Osteocyte (in vitro differentiated cells): ENCODE measurements around the gene FLOT2. TPM values are rescaled to one million over a fixed set of nuclear protein-coding genes. Genes with fewer than 3 reads are reported as not detected.

Source experiments
- DNase-seq: peaks from one replicate; pipeline ENCODE4 v3.0.0; 2021; ENCODE audit warnings: mixed read lengths; ENCODE audit not compliant: unreplicated experiment; ENCODE audit errors: extremely low spot score
- H3K27ac Mint-ChIP-seq: one replicate; pipeline ENCODE4 v1.8.0; 2021; ENCODE audit warnings: mild to moderate bottlenecking, mixed read lengths; ENCODE audit not compliant: unreplicated experiment
- H3K27me3 Mint-ChIP-seq: one replicate; pipeline ENCODE4 v1.8.0; 2021; ENCODE audit warnings: mixed read lengths; ENCODE audit not compliant: unreplicated experiment
- H3K36me3 Mint-ChIP-seq: one replicate; pipeline ENCODE4 v1.8.0; 2021; ENCODE audit warnings: mixed read lengths; ENCODE audit not compliant: unreplicated experiment
- H3K4me1 Mint-ChIP-seq: one replicate; pipeline ENCODE4 v1.8.0; 2021; ENCODE audit warnings: mixed read lengths; ENCODE audit not compliant: unreplicated experiment
- H3K4me3 Mint-ChIP-seq: one replicate; pipeline ENCODE4 v1.8.0; 2021; ENCODE audit warnings: mild to moderate bottlenecking, moderate library complexity, mixed read lengths; ENCODE audit not compliant: unreplicated experiment
- H3K9me3 Mint-ChIP-seq: one replicate; pipeline ENCODE4 v1.8.0; 2021; ENCODE audit warnings: mixed read lengths; ENCODE audit not compliant: unreplicated experiment
- total RNA-seq: library from RNA; stranded (reverse); gene quantifications from 2 replicates; pipeline ENCODE4 v1.2.1, GENCODE V29; 2021
- TF ChIP-seq, protein P1 (sequence below): fragments of 200-600 bp; sonication (generic); IDR thresholded peaks from 2 replicates; pipeline ENCODE4 v1.5.0; 2021; ENCODE audit warnings: antibody characterized with exemption, mild to moderate bottlenecking, moderate library complexity

FLOT2 gene
- total RNA-seq, 1 donor from 2014 or later = 95.8 TPM

- no peak for DNase-seq
- Mint-ChIP-seq H3K4me3 (no peak overlapping the region), H3K36me3 (peaks cover 19% of the 10 kb centered on the region), H3K4me1 (peaks cover 3% of the 10 kb centered on the region), H3K27ac (no peak overlapping the region), H3K27me3 (no peaks in the 10 kb centered on the region), H3K9me3 (no peaks in the 10 kb centered on the region)
- TF ChIP-seq, protein P1, sequence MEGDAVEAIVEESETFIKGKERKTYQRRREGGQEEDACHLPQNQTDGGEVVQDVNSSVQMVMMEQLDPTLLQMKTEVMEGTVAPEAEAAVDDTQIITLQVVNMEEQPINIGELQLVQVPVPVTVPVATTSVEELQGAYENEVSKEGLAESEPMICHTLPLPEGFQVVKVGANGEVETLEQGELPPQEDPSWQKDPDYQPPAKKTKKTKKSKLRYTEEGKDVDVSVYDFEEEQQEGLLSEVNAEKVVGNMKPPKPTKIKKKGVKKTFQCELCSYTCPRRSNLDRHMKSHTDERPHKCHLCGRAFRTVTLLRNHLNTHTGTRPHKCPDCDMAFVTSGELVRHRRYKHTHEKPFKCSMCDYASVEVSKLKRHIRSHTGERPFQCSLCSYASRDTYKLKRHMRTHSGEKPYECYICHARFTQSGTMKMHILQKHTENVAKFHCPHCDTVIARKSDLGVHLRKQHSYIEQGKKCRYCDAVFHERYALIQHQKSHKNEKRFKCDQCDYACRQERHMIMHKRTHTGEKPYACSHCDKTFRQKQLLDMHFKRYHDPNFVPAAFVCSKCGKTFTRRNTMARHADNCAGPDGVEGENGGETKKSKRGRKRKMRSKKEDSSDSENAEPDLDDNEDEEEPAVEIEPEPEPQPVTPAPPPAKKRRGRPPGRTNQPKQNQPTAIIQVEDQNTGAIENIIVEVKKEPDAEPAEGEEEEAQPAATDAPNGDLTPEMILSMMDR = no peak
These were observed 12.2 kb downstream of the FLOT2 start for GRCh38 chr17:28885363-28885762.

DNA sequence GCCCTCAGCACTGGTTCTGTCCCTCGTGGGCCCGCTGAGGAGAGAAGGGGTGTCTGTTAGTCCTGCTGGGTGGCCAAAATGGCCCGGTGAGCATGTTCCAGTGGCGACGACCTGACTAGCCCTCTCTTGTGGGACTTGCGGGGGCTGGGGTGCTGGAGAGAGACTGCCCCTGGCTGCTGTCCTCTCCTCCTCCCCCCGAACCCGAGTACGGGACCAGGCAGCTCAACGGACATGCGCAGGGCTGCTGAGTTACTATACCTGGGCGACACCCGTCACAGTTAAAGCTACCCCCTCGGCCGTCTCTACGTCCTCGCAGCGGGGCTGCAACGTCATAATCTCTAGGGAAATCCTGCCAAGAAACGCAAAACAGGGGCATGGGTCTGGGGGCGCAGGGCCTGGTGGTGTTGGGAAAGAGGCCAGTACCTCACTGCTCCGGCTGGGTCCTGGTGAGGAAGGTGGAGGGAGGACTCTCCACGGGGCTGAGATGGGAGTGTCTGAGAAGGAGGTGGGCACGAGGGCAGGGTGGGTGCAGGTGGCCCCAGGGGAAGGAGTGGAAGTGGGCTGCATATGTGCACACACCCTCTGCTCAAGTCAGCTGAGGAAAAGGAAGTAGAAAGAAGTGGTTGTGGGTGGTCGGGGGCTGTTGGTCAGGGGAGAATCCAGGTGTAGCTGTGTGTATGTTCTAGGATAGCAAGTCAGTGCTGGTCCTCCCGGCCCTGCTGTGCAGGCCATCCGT lies 13.4 kb downstream of the FLOT2 start:
- TF ChIP-seq, protein P1 = no peak
- H3K27me3 Mint-ChIP-seq = no peaks in the 10 kb centered on the region
- H3K4me1 Mint-ChIP-seq = no peaks in the 10 kb centered on the region
- no peak for DNase-seq
- H3K36me3 Mint-ChIP-seq = peaks cover 24% of the 10 kb centered on the region
- H3K9me3 Mint-ChIP-seq = no peaks in the 10 kb centered on the region
- no peak overlapping the region for H3K27ac Mint-ChIP-seq
- no peak overlapping the region for H3K4me3 Mint-ChIP-seq

DNA sequence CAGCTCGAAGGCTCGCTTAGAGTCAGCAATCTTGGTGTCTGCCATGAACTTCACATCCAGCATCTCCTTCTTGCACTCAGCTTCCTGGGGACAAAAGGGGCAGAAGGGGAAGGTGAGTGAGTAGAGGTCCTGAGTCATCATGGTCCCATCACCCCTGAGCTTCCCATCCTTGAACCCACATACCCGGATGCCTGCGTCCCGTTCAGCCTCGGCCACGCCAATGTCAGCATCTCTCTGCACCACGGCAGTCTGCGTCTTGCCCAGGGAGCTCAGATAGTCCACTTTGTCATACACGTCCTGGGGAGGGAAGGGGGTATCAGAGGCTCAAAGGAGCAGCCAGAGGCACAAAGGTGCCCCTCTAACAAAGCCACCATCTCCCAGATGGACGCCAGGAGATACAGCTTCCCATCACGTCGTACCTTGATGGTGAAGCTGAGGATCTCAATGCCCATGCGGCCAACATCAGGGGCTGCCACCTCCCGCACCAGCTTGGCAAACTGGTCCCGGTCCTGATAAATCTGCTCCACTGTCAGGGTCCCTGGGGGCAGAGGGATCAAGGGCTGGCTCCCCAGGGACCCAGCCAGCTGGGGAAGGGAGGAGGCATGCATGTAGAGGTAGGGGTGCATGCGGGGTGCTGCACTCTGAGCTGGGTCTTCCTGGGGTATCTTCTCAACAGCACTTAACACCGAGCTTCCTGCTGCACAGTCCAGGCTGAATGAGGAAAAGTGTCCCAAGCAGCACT lies 15.2 kb downstream of the FLOT2 start:
- Mint-ChIP-seq H3K36me3 (peaks cover 35% of the 10 kb centered on the region), H3K9me3 (no peaks in the 10 kb centered on the region), H3K27ac (no peak overlapping the region), H3K4me3 (no peak overlapping the region), H3K27me3 (no peaks in the 10 kb centered on the region), H3K4me1 (no peaks in the 10 kb centered on the region)
- TF ChIP-seq, protein P1 = no peak
- no peak for DNase-seq

DNA sequence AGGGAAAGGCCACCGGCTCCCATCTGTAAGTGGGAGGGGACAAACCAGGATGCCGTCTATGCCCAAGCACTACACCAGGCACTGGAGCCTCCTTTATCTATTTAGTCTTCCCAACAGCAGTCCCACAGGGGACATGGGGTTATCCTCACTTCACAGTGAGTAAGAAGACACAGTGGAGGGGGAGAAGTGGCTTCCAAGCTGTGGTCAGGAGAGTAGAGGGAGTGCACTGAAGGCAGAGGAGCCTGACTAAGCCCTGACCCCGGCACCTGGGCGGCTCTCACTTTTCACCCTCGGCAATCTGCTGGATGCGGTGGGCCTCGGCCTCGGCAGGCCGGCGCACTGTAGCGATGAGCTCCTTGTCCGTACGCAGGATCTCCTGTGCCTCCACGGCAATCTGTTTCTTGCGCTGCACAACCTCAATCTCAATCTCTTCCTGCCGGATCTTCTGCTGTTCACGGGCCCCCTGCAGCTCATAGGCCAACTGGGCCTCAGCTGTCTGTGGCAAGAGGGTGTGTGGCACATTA lies 15.9 kb downstream of the FLOT2 start:
- no peak overlapping the region for H3K4me3 Mint-ChIP-seq
- H3K27ac Mint-ChIP-seq = no peak overlapping the region
- H3K27me3 Mint-ChIP-seq = no peaks in the 10 kb centered on the region
- H3K4me1 Mint-ChIP-seq = no peaks in the 10 kb centered on the region
- DNase-seq = no peak
- H3K9me3 Mint-ChIP-seq = no peaks in the 10 kb centered on the region
- TF ChIP-seq, protein P1 = no peak
- peaks cover 35% of the 10 kb centered on the region for H3K36me3 Mint-ChIP-seq

DNA sequence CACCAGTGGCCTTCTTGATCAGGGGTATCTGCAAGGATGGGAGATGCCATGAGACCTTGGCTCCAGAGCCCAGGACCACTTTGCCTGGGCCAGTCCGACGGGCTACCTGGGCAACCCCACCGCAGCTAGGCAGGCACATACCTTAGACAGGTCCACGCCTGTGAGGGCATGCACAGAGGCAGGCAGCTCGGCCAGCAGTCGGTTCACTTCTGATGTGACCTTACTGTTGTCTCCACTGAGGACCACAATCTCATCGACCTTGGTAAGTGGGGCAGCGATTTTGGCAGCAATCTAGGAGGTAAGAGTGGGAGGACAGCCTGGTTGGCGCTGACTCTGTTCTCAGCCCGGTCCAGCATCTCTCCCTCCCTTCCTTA lies 17.0 kb downstream of the FLOT2 start:
- no peaks in the 10 kb centered on the region for H3K9me3 Mint-ChIP-seq
- no peaks in the 10 kb centered on the region for H3K4me1 Mint-ChIP-seq
- DNase-seq = no peak
- H3K4me3 Mint-ChIP-seq = no peak overlapping the region
- no peaks in the 10 kb centered on the region for H3K27me3 Mint-ChIP-seq
- TF ChIP-seq, protein P1 = no peak
- peaks cover 35% of the 10 kb centered on the region for H3K36me3 Mint-ChIP-seq
- H3K27ac Mint-ChIP-seq = no peak overlapping the region
